Smooth muscle cell (in vitro differentiated cells): ENCODE measurements around the gene PTPRD. TPM values are rescaled to one million over a fixed set of nuclear protein-coding genes. Genes with fewer than 3 reads are reported as not detected.

Experiments used
- DNase-seq: peaks from one replicate; lab custom pipeline; 2025; ENCODE audit not compliant: unreplicated experiment; lab: John Stamatoyannopoulos, UW
- H2AFZ ChIP-seq: fragments of 200-600 bp; sonication (generic); 2 replicates; pipeline ENCODE4 v1.6.0; 2016; ENCODE audit warnings: antibody characterized with exemption, low read depth, mild to moderate bottlenecking
- H3F3A ChIP-seq: fragments of 200-600 bp; sonication (generic); 2 replicates; pipeline ENCODE4 v1.6.0; 2017; ENCODE audit warnings: antibody characterized with exemption, low read depth
- H3K27ac ChIP-seq: fragments of 200-600 bp; sonication (generic); 2 replicates; pipeline ENCODE4 v1.5.1; 2016; ENCODE audit warnings: low read depth, mild to moderate bottlenecking
- H3K27me3 ChIP-seq: fragments of 200-600 bp; sonication (generic); 2 replicates; pipeline ENCODE4 v1.6.1; 2016; ENCODE audit warnings: low read depth, mild to moderate bottlenecking
- H3K36me3 ChIP-seq: fragments of 200-600 bp; sonication (generic); 2 replicates; pipeline ENCODE4 v1.5.1; 2016; ENCODE audit warnings: low read depth
- H3K4me1 ChIP-seq: fragments of 200-600 bp; sonication (generic); 2 replicates; pipeline ENCODE4 v1.5.1; 2016; ENCODE audit warnings: low read depth
- H3K4me2 ChIP-seq: fragments of 200-600 bp; sonication (generic); 2 replicates; pipeline ENCODE4 v1.6.0; 2016; ENCODE audit warnings: mild to moderate bottlenecking
- H3K4me3 ChIP-seq: fragments of 200-600 bp; sonication (generic); 2 replicates; pipeline ENCODE4 v1.5.1; 2016; ENCODE audit warnings: mild to moderate bottlenecking
- H3K79me2 ChIP-seq: fragments of 200-600 bp; sonication (generic); 2 replicates; pipeline ENCODE4 v1.6.0; 2016; ENCODE audit warnings: low read depth, mild to moderate bottlenecking
- H3K9ac ChIP-seq: fragments of 200-600 bp; sonication (generic); 2 replicates; pipeline ENCODE4 v1.6.0; 2016; ENCODE audit warnings: low read depth
- H3K9me3 ChIP-seq: fragments of 200-600 bp; sonication (generic); replicated peaks from 2 replicates; pipeline ENCODE4 v1.5.1; 2016; ENCODE audit warnings: low read depth
- H4K20me1 ChIP-seq: fragments of 200-600 bp; sonication (generic); 2 replicates; pipeline ENCODE4 v1.6.0; 2016; ENCODE audit warnings: low read depth
- WGBS: methylation state at CpG from one replicate; pipeline ENCODE4 v1.1.7; 2016; ENCODE audit warnings: low lambda C conversion rate; 5-methylcytosine and 5-hydroxymethylcytosine counted together
- polyA plus RNA-seq: library from polyadenylated mRNA; unstranded; fragments of >200 nt; fragmentation: Nextera tagmentation; extraction: Ambion mirVana; gene quantifications from 2 replicates; pipeline ENCODE4 v1.2.1, GENCODE V29; 2016
- total RNA-seq: library from RNA; depleted of rRNA; stranded (reverse); fragments of >200 nt; gene quantifications from 2 replicates; pipeline ENCODE4 v1.2.3, GENCODE V29; 2014
- TF ChIP-seq, protein P1 (sequence below): fragments of 200-600 bp; sonication (generic); IDR thresholded peaks from 2 replicates; pipeline ENCODE4 v1.5.1; 2017; ENCODE audit warnings: borderline replicate concordance, mild to moderate bottlenecking, antibody characterized with exemption; ENCODE audit not compliant: insufficient read depth, poor library complexity, severe bottlenecking

The PTPRD gene
- total and polyA plus RNA-seq, 2 experiments from 2014 or later = 6.5 to 61.0 TPM

DNA sequence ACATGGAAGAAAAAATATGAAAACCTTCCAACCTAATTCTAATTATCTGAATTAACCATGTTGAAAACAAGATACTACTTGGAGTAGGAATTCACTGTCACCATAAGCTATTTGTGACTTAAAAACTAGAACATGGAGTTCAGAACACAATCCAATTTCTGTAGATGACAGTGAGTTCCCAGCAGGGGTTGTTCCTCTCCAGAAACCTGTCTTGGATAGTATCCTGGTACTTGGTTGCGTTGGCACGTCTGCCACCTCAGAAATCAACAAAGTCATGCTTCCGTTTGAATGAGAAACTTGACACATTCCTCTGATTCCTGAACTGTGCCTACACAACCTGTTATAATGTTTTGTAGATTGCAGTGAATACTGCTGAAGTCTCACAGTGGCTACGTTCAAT lies 2023.3 kb downstream of the PTPRD start:
- Histone ChIP-seq H3K79me2 (no peaks in the 10 kb centered on the region), H3F3A (no peaks in the 10 kb centered on the region), H3K4me2 (no peak overlapping the region), H2AFZ (no peak overlapping the region), H3K4me1 (no peaks in the 10 kb centered on the region), H3K9ac (no peak overlapping the region), H4K20me1 (no peaks in the 10 kb centered on the region), H3K27me3 (no peaks in the 10 kb centered on the region), H3K27ac (no peak overlapping the region), H3K4me3 (no peak overlapping the region), H3K9me3 (no peaks in the 10 kb centered on the region), H3K36me3 (no peaks in the 10 kb centered on the region)
- DNase-seq = no peak
- TF ChIP-seq, protein P1, sequence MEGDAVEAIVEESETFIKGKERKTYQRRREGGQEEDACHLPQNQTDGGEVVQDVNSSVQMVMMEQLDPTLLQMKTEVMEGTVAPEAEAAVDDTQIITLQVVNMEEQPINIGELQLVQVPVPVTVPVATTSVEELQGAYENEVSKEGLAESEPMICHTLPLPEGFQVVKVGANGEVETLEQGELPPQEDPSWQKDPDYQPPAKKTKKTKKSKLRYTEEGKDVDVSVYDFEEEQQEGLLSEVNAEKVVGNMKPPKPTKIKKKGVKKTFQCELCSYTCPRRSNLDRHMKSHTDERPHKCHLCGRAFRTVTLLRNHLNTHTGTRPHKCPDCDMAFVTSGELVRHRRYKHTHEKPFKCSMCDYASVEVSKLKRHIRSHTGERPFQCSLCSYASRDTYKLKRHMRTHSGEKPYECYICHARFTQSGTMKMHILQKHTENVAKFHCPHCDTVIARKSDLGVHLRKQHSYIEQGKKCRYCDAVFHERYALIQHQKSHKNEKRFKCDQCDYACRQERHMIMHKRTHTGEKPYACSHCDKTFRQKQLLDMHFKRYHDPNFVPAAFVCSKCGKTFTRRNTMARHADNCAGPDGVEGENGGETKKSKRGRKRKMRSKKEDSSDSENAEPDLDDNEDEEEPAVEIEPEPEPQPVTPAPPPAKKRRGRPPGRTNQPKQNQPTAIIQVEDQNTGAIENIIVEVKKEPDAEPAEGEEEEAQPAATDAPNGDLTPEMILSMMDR = no peak
- WGBS = 96% methylated on average over 4 of the region's 4 CpGs

DNA sequence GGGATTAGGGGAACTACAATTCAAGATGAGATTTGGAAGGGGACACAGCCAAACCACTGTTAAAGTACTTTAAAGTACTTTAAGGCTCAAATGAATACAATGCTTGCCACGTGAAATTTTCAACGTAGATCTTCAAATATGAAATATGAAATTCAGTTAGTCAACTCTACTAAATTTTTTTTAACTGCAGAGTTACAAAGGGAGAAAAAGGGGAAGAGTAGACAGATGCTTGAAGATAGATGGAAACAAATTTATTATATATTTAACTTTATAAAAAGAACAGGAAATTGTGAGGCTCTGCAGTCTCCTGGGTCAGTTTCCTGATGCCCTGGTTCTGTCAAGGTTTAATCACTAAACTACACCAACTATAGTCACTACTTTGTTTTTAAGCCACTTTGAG lies 2027.8 kb downstream of the PTPRD start:
- TF ChIP-seq, protein P1 = no peak
- H3K4me1 ChIP-seq = peaks cover under 1% of the 10 kb centered on the region
- H3K4me2 ChIP-seq = no peak overlapping the region
- no peaks in the 10 kb centered on the region for H3K27me3 ChIP-seq
- no peaks in the 10 kb centered on the region for H4K20me1 ChIP-seq
- no peak overlapping the region for H3K9ac ChIP-seq
- no peaks in the 10 kb centered on the region for H3K36me3 ChIP-seq
- H3K79me2 ChIP-seq = no peaks in the 10 kb centered on the region
- WGBS = 93% methylated on average over 2 of the region's 2 CpGs
- H3F3A ChIP-seq = no peaks in the 10 kb centered on the region
- no peak overlapping the region for H2AFZ ChIP-seq
- H3K4me3 ChIP-seq = no peak overlapping the region
- no peaks in the 10 kb centered on the region for H3K9me3 ChIP-seq
- no peak overlapping the region for H3K27ac ChIP-seq
- no peak for DNase-seq

DNA sequence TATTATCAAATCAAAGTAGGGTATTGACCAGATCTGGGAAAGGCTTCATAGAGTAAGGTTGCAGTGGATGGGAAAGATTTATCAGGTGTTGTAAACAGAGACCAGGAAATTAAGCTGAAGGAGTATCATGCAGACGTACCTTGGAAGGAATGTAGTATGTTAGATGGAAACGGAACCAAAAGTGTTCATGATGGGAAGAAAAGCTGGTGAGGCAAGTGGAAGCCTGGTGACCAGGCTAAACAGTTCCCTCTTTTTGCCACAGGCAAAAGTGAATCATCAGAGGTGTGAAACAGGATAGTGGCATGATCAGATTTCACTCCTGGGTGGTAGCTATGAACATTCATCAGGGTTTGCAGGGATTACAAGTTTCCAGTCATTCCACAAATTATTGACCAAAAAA lies 2033.1 kb downstream of the PTPRD start:
- no peak overlapping the region for H2AFZ ChIP-seq
- H3K27me3 ChIP-seq = no peaks in the 10 kb centered on the region
- H3K79me2 ChIP-seq = no peaks in the 10 kb centered on the region
- peaks cover 5% of the 10 kb centered on the region for H3K4me1 ChIP-seq
- no peaks in the 10 kb centered on the region for H4K20me1 ChIP-seq
- no peak overlapping the region for H3K27ac ChIP-seq
- no peak overlapping the region for H3K4me2 ChIP-seq
- no peak overlapping the region for H3K9ac ChIP-seq
- H3K4me3 ChIP-seq = no peak overlapping the region
- no peaks in the 10 kb centered on the region for H3K9me3 ChIP-seq
- WGBS = 71% methylated on average over 2 of the region's 2 CpGs
- TF ChIP-seq, protein P1 = no peak
- no peaks in the 10 kb centered on the region for H3K36me3 ChIP-seq
- DNase-seq = no peak
- H3F3A ChIP-seq = no peaks in the 10 kb centered on the region

DNA sequence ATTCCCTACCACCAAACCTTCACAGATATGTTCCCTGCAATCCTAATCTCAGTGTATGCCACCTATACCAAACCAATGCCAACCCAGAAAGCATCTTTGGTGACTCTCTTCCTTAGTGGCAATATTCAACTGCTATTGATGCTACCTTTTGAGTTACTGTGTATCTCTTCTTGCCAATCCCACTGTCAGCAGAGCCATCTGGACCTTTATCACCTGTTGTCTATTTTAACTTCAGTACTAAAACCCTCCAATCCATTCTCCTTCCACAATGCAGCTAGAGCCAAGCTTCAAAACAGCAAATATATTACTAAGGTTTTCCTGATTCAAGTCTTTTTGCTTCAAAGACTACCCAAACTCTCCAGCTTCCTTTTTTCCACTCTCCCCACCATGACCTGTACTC lies 2036.1 kb downstream of the PTPRD start:
- TF ChIP-seq, protein P1 = no peak
- no peaks in the 10 kb centered on the region for H3K36me3 ChIP-seq
- no peak for DNase-seq
- no peak overlapping the region for H3K27ac ChIP-seq
- no peaks in the 10 kb centered on the region for H3F3A ChIP-seq
- H3K9ac ChIP-seq = no peak overlapping the region
- H2AFZ ChIP-seq = no peak overlapping the region
- no peak overlapping the region for H3K4me3 ChIP-seq
- H3K79me2 ChIP-seq = no peaks in the 10 kb centered on the region
- no peaks in the 10 kb centered on the region for H3K27me3 ChIP-seq
- H3K4me1 ChIP-seq = peaks cover 5% of the 10 kb centered on the region
- H3K4me2 ChIP-seq = no peak overlapping the region
- no peaks in the 10 kb centered on the region for H3K9me3 ChIP-seq
- H4K20me1 ChIP-seq = no peaks in the 10 kb centered on the region
